Measurements from ENCODE around the gene PUS10.

PUS10 gene

DNA sequence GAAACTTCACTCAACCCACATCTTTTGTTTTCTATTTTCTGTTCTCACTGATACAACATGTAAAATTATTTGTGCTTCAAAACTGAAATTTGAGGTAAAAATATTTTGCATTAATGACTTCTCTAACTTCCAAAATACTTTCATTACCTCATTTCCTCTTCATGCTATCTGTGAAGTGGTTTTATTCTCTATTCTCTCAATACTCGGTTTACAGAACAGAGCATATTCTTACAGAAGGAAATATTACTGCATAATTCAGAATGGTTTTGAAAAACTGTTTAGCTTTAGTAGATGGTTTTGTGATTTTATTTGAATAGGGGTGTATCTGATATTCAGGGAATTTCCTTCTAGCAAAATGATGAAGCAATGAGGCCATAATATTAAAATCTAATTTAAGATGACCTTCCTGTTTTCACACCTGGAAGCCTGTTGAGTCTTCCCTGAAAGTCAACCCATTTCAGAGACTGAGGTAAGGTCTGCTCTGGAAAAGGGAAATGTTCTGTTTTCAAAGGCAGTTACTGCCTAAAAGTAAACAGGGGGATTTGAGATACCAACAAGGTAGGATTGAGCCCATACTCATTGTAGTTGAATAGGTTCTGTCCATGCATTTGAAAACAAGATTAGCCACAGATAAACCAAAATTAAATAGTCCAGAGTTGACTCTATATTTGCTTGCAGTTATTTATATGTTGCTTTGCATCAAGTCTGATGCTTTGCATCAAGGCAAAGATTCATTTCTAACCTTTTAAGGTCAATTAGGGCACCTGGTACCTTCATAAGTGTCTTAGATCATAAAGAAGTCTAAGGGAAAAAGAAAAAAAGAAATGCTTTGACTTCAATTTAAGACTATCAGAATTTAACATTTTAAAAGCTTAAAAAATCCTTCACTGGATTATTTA, 51.3 kb downstream of the PUS10 start (continued):
- TF ChIP-seq, protein P1, sequence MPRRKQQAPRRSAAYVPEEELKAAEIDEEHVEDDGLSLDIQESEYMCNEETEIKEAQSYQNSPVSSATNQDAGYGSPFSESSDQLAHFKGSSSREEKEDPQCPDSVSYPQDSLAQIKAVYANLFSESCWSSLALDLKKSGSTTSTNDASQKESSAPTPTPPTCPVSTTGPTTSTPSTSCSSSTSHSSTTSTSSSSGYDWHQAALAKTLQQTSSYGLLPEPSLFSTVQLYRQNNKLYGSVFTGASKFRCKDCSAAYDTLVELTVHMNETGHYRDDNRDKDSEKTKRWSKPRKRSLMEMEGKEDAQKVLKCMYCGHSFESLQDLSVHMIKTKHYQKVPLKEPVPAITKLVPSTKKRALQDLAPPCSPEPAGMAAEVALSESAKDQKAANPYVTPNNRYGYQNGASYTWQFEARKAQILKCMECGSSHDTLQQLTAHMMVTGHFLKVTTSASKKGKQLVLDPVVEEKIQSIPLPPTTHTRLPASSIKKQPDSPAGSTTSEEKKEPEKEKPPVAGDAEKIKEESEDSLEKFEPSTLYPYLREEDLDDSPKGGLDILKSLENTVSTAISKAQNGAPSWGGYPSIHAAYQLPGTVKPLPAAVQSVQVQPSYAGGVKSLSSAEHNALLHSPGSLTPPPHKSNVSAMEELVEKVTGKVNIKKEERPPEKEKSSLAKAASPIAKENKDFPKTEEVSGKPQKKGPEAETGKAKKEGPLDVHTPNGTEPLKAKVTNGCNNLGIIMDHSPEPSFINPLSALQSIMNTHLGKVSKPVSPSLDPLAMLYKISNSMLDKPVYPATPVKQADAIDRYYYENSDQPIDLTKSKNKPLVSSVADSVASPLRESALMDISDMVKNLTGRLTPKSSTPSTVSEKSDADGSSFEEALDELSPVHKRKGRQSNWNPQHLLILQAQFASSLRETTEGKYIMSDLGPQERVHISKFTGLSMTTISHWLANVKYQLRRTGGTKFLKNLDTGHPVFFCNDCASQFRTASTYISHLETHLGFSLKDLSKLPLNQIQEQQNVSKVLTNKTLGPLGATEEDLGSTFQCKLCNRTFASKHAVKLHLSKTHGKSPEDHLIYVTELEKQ (tag by site-specific recombination; IDR thresholded peaks at IDR 0.05; ENCODE audit: borderline replicate concordance) = no peak
- TF ChIP-seq ZNF132 (tag by site-specific recombination; IDR thresholded peaks at IDR 0.05; ENCODE audit: borderline replicate concordance) = no peak
- no peak for TF ChIP-seq ZNF214 (tag by site-specific recombination; IDR thresholded peaks at IDR 0.05; ENCODE audit: borderline replicate concordance)
- TF ChIP-seq KLF8 (tag by site-specific recombination; IDR thresholded peaks at IDR 0.05) = no peak
- TF ChIP-seq, protein P2, sequence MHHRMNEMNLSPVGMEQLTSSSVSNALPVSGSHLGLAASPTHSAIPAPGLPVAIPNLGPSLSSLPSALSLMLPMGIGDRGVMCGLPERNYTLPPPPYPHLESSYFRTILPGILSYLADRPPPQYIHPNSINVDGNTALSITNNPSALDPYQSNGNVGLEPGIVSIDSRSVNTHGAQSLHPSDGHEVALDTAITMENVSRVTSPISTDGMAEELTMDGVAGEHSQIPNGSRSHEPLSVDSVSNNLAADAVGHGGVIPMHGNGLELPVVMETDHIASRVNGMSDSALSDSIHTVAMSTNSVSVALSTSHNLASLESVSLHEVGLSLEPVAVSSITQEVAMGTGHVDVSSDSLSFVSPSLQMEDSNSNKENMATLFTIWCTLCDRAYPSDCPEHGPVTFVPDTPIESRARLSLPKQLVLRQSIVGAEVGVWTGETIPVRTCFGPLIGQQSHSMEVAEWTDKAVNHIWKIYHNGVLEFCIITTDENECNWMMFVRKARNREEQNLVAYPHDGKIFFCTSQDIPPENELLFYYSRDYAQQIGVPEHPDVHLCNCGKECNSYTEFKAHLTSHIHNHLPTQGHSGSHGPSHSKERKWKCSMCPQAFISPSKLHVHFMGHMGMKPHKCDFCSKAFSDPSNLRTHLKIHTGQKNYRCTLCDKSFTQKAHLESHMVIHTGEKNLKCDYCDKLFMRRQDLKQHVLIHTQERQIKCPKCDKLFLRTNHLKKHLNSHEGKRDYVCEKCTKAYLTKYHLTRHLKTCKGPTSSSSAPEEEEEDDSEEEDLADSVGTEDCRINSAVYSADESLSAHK (tag by site-specific recombination; IDR thresholded peaks at IDR 0.05) = no peak

DNA sequence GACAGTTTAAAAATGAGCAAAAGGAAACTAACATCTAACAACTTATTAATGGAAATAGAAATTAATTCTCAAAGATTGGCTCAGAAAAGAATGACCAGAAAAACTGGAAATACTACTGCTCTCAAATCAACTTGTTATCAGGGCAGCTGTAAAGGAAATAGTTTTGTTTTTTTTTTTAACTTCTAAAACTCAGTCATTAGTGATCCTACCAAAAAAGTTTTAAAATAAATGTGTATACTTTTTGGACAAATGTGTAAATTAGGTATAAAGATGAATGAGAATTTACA, 52.6 kb downstream of the PUS10 start:
- no peak for TF ChIP-seq ZNF214 (tag by site-specific recombination; IDR thresholded peaks at IDR 0.05; ENCODE audit: borderline replicate concordance)
- TF ChIP-seq ZNF548 (tag by site-specific recombination; IDR thresholded peaks at IDR 0.05) = no peak
- Histone ChIP-seq H3K36me3 (ENCODE audit: control insufficient read depth in 2 of 2, insufficient read depth in 1 of 2, low read length in 2 of 2) (no peaks in the 10 kb centered on the region), H3K27ac (ENCODE audit: extremely low read depth, low read depth, low read length) (no peak overlapping the region), H3K4me1 (ENCODE audit: control insufficient read depth, insufficient read depth, low read length) (no peaks in the 10 kb centered on the region), H3K9me3 (ENCODE audit: control insufficient read depth, insufficient read depth, low read depth, low read length) (no peaks in the 10 kb centered on the region), H3K4me3 (ENCODE audit: low read depth, low read length) (no peak overlapping the region)
- CTCF ChIA-PET = no interaction called here
- POLR2A ChIA-PET = no interaction called here

DNA sequence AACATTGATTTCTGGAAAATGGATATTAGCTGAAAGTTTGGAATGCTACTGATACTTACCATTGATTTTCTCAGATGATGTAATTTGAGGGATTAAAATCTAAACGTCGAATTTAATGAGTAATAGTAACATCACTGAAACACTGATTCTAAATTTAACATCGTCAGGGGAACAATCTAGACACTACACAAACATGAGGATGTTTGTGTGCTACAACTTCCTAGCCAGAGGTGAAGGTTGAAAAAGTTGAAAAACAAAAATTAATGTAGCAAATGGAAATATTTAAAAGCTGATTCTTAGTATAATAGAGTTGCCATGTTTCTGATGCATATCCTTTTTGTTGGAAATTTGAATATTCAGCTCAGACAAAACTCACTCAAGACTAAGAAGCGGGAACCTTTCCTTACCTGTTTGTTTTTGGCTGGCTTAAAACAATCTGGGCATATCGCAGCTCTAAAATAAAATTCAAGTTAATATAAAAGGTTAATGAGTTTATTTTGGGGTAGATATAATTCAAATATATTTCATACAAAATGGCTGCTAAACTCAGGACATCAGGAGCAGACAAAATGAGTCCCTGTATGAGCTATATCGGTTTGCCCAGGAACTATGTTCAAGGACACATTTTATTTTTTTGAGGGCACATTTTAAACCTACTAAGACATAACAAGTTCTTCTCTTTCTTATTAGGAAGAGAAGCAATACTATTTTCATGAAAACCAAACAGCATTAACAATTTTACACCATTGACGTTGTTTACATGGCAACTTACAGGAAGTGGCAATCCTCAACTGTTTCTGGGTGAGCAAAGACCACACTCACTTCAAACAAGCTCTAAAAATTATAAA, 53.2 kb downstream of the PUS10 start:
- Histone ChIP-seq H3K36me3 (ENCODE audit: control insufficient read depth in 2 of 2, insufficient read depth in 1 of 2, low read length in 2 of 2) (no peaks in the 10 kb centered on the region), H3K4me3 (ENCODE audit: low read depth, low read length) (no peak overlapping the region), H3K27ac (ENCODE audit: extremely low read depth, low read depth, low read length) (no peak overlapping the region), H3K4me1 (ENCODE audit: control insufficient read depth, insufficient read depth, low read length) (no peaks in the 10 kb centered on the region), H3K9me3 (ENCODE audit: control insufficient read depth, insufficient read depth, low read depth, low read length) (no peaks in the 10 kb centered on the region)
- TF ChIP-seq ZBTB8A (tag by site-specific recombination; IDR thresholded peaks at IDR 0.05) = no peak
- no peak for TF ChIP-seq ZNF654 (tag by site-specific recombination; IDR thresholded peaks at IDR 0.05; ENCODE audit: low read depth)
- TF ChIP-seq ZNF211 (tag by site-specific recombination; IDR thresholded peaks at IDR 0.05; ENCODE audit: low read depth) = no peak
- no peak for TF ChIP-seq YY1 (tag by site-specific recombination; IDR thresholded peaks at IDR 0.05)
- TF ChIP-seq EGR2 (tag by site-specific recombination; IDR thresholded peaks at IDR 0.05; ENCODE audit: low read depth) = no peak
- no peak for TF ChIP-seq ZNF792 (tag by site-specific recombination; IDR thresholded peaks at IDR 0.05)
- TF ChIP-seq, protein P3, sequence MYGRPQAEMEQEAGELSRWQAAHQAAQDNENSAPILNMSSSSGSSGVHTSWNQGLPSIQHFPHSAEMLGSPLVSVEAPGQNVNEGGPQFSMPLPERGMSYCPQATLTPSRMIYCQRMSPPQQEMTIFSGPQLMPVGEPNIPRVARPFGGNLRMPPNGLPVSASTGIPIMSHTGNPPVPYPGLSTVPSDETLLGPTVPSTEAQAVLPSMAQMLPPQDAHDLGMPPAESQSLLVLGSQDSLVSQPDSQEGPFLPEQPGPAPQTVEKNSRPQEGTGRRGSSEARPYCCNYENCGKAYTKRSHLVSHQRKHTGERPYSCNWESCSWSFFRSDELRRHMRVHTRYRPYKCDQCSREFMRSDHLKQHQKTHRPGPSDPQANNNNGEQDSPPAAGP (tag by site-specific recombination; IDR thresholded peaks at IDR 0.05) = no peak
- TF ChIP-seq RBAK (tag by site-specific recombination; IDR thresholded peaks at IDR 0.05) = no peak
- ChIA-PET CTCF (interaction anchor here (0.6 to 1.8 kb wide), 2 partner anchors 34 to 161 kb away, joined by 3 to 6 read pairs; no protein-coding TSS in a partner anchor), POLR2A (no interaction called here)
